Measurements from ENCODE around the gene JOSD1. TPM values are rescaled to one million over a fixed set of nuclear protein-coding genes. Genes with fewer than 3 reads are reported as not detected.

Gene JOSD1
- total RNA-seq, 4 donors from 2014 or later, result 77.6 to 156 (median 121) TPM

GRCh38 chr22:38710351-38710750 lies 9.6 kb upstream of the JOSD1 start:
- H3K4me1 ChIP-seq, result peaks cover 0 to 36% (median 10%) of the 10 kb centered on the region in 4 donors

DNA sequence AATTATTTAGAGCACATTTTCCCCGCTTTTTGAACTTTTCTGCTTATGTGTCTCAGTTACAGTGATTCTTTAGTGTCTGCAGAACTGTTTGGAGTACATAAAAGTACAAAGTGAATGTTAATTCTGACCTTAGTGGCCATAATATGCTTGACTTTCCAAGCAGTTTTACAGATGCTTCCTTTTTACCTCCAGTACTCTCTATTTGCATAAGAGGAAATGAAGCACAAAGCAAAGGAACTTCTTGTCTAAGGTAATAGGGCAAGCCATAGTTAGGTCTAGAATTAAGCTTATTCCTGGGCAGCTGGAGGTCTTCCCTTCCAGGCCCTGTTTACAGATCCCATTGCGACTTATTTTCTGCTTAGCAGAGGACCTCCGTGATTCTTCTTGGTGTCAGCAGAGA lies 8.6 kb upstream of the JOSD1 start:
- Histone ChIP-seq H3K4me1 (peaks cover 0 to 44% (median 10%) of the 10 kb centered on the region in 4 donors), H3K27ac (peak overlapping the region in 1 of 4 donors; percentile 72), H3K4me3 (no peak overlapping the region), H3K36me3 (peaks cover 0 to 13% (median 0%) of the 10 kb centered on the region in 3 donors), H3K27me3 (no peaks in the 10 kb centered on the region), H3K9me3 (no peaks in the 10 kb centered on the region)
- no peak for TF ChIP-seq POLR2A (IDR thresholded peaks at IDR 0.05)
- TF ChIP-seq, protein P1, sequence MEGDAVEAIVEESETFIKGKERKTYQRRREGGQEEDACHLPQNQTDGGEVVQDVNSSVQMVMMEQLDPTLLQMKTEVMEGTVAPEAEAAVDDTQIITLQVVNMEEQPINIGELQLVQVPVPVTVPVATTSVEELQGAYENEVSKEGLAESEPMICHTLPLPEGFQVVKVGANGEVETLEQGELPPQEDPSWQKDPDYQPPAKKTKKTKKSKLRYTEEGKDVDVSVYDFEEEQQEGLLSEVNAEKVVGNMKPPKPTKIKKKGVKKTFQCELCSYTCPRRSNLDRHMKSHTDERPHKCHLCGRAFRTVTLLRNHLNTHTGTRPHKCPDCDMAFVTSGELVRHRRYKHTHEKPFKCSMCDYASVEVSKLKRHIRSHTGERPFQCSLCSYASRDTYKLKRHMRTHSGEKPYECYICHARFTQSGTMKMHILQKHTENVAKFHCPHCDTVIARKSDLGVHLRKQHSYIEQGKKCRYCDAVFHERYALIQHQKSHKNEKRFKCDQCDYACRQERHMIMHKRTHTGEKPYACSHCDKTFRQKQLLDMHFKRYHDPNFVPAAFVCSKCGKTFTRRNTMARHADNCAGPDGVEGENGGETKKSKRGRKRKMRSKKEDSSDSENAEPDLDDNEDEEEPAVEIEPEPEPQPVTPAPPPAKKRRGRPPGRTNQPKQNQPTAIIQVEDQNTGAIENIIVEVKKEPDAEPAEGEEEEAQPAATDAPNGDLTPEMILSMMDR (IDR thresholded peaks at IDR 0.05), result no peak
- no peak for DNase-seq

More at GRCh38 chr22:38710351-38710750, 9.6 kb upstream of the JOSD1 start:
- DNase-seq, result no peak
- Histone ChIP-seq H3K9me3 (no peaks in the 10 kb centered on the region), H3K4me3 (no peak overlapping the region), H3K36me3 (peaks cover 0 to 13% (median 0%) of the 10 kb centered on the region in 3 donors), H3K27ac (peak overlapping the region in 1 of 4 donors; percentile 72), H3K27me3 (no peaks in the 10 kb centered on the region)
- TF ChIP-seq POLR2A (IDR thresholded peaks at IDR 0.05), result no peak
- TF ChIP-seq, protein P1 (IDR thresholded peaks at IDR 0.05), result no peak

DNA sequence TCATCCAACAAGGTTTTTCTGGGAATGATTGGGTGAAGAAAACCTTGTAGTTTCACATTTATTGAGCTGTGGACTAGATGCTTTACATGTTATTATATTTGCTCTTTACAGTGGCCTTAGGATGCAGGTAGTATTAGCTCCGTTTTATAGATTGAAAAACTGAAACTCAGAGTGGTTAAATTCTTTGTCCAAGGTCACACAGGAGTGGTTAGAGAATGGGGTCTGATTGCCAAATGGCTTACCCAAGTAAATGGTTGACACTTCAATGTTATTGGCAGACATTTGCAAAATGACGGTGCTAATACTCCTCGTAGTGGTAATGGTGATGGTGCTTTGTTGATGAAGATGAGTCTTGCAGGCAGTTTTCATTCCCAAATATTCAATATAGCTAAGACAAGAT lies 7.2 kb upstream of the JOSD1 start:
- H3K4me3 ChIP-seq, result peak overlapping the region in 2 of 4 donors; percentile 0 to 98
- no peaks in the 10 kb centered on the region for H3K27me3 ChIP-seq
- peaks cover 0 to 38% (median 10%) of the 10 kb centered on the region in 4 donors for H3K4me1 ChIP-seq
- TF ChIP-seq, protein P1 (IDR thresholded peaks at IDR 0.05), result no peak
- no peak for TF ChIP-seq POLR2A (IDR thresholded peaks at IDR 0.05)
- H3K36me3 ChIP-seq, result peaks cover 0 to 13% (median 0%) of the 10 kb centered on the region in 3 donors
- DNase-seq, result no peak
- peak overlapping the region in 2 of 4 donors; percentile 72 to 100 for H3K27ac ChIP-seq
- no peaks in the 10 kb centered on the region for H3K9me3 ChIP-seq

DNA sequence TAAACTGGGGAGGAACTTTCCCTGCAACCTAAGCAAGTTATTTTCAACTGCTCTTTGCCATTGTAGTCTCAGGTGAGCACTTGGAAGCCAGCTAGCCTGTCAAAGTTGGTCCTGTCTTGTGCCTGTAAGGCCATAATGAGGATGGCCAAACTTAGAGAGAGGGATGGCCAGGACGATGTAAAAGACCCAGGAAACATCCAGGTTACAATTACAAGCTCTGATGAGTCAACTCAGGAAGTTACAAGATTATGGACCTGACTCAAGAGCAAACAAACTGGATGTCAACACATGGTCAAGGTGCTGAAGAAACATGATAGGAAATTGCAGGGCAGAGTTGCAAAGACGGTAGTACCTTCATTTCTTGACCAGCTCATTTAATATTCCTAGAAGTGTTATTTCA lies 6.6 kb upstream of the JOSD1 start:
- H3K4me1 ChIP-seq, result peaks cover 0 to 35% (median 10%) of the 10 kb centered on the region in 4 donors
- DNase-seq, result no peak
- H3K9me3 ChIP-seq, result no peaks in the 10 kb centered on the region
- H3K27ac ChIP-seq, result peak overlapping the region; percentile 98 to 100 (median 99)
- TF ChIP-seq, protein P1 (IDR thresholded peaks at IDR 0.05), result no peak
- peak in 1 of 2 donors; percentile 70 for TF ChIP-seq POLR2A (IDR thresholded peaks at IDR 0.05)
- no peaks in the 10 kb centered on the region for H3K27me3 ChIP-seq
- peak overlapping the region; percentile 96 to 99 (median 98) for H3K4me3 ChIP-seq
- peaks cover 0 to 13% (median 0%) of the 10 kb centered on the region in 3 donors for H3K36me3 ChIP-seq

DNA sequence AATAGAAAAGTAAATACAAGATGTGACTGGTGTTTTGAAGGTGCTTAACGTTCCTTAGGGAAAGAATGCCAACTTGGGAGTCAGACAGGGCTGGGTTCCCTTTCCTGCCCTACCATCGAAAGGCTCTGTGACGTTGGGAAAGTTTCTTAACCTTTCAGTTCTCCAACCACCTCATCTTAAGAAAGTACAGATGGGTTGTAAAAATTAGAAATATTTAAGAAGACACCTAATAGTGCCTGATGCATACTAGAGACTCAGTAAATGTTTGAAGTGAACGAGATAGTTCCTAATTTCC lies 6.1 kb upstream of the JOSD1 start:
- peaks cover 0 to 13% (median 0%) of the 10 kb centered on the region in 3 donors for H3K36me3 ChIP-seq
- H3K4me1 ChIP-seq, result peaks cover 0 to 36% (median 10%) of the 10 kb centered on the region in 4 donors
- peak overlapping the region; percentile 98 to 100 (median 99) for H3K27ac ChIP-seq
- no peaks in the 10 kb centered on the region for H3K9me3 ChIP-seq
- DNase-seq, result no peak
- TF ChIP-seq, protein P1 (IDR thresholded peaks at IDR 0.05), result no peak
- no peak for TF ChIP-seq POLR2A (IDR thresholded peaks at IDR 0.05)
- H3K27me3 ChIP-seq, result no peaks in the 10 kb centered on the region
- peak overlapping the region; percentile 96 to 99 (median 98) for H3K4me3 ChIP-seq
